GM18858 (cell line): ENCODE data around the gene KCNJ11.

ENCODE experiments used
- ATAC-seq: cut with Tn5 transposase; IDR thresholded peaks from one replicate; pipeline ENCODE4 v1.9.1; 2021; ENCODE audit not compliant: unreplicated experiment

Gene KCNJ11

GRCh38 chr11:17410606-17411379, 22.3 kb upstream of the KCNJ11 start:
- no peak for ATAC-seq

- no peak for ATAC-seq
Observed at GRCh38 chr11:17408641-17409040, 20.2 kb upstream of the KCNJ11 start.

GRCh38 chr11:17408026-17408425, 19.6 kb upstream of the KCNJ11 start:
- ATAC-seq, result no peak

GRCh38 chr11:17407575-17407974, 19.1 kb upstream of the KCNJ11 start:
- no peak for ATAC-seq

- no peak for ATAC-seq
Observed at GRCh38 chr11:17406818-17407149, 18.3 kb upstream of the KCNJ11 start.

GRCh38 chr11:17406082-17406817, 17.8 kb upstream of the KCNJ11 start:
- ATAC-seq, result no peak

- no peak for ATAC-seq
Observed at GRCh38 chr11:17405232-17406005, 17.0 kb upstream of the KCNJ11 start.

- ATAC-seq, result no peak
Observed at GRCh38 chr11:17403980-17404759, 15.7 kb upstream of the KCNJ11 start.

- ATAC-seq, result no peak
Observed at GRCh38 chr11:17402486-17402885, 14.0 kb upstream of the KCNJ11 start.

GRCh38 chr11:17401841-17402240, 13.4 kb upstream of the KCNJ11 start:
- ATAC-seq, result no peak

- no peak for ATAC-seq
Observed at GRCh38 chr11:17401316-17401715, 12.9 kb upstream of the KCNJ11 start.

GRCh38 chr11:17400048-17400775, 11.8 kb upstream of the KCNJ11 start:
- ATAC-seq, result peak; percentile 59

- no peak for ATAC-seq
Observed at GRCh38 chr11:17399236-17399635, 10.8 kb upstream of the KCNJ11 start.

- no peak for ATAC-seq
Observed at GRCh38 chr11:17397311-17398002, 9.0 kb upstream of the KCNJ11 start.

- ATAC-seq, result no peak
Observed at GRCh38 chr11:17396598-17397310, 8.3 kb upstream of the KCNJ11 start.

GRCh38 chr11:17395978-17396377, 7.5 kb upstream of the KCNJ11 start:
- no peak for ATAC-seq

- no peak for ATAC-seq
Observed at GRCh38 chr11:17395554-17395961, 7.1 kb upstream of the KCNJ11 start.

- ATAC-seq, result no peak
Observed at GRCh38 chr11:17394743-17395390, 6.4 kb upstream of the KCNJ11 start.

- no peak for ATAC-seq
Observed at GRCh38 chr11:17393472-17393871, 5.0 kb upstream of the KCNJ11 start.
